Keratinocyte (primary cell): ENCODE results near the gene ANKRD28. TPM values are rescaled to one million over a fixed set of nuclear protein-coding genes. Genes with fewer than 3 reads are reported as not detected.

Source experiments
- DNase-seq: peaks from one replicate; pipeline ENCODE4 v3.0.0-alpha.2; 2011; ENCODE audit warnings: low read depth, missing footprints, low spot score
- FAIRE-seq: peaks from 2 replicates; lab custom pipeline; 2011; peaks lifted over from hg19 to GRCh38; lab: Jason Lieb, UNC
- H2AFZ ChIP-seq: 2 replicates; pipeline ENCODE4 v1.6.0; 2012; ENCODE audit warnings: low read length, control low read depth, inconsistent platforms; ENCODE audit not compliant: control insufficient read depth
- H3K27ac ChIP-seq: 2 replicates; pipeline ENCODE4 v1.5.1; 2011; ENCODE audit warnings: low read length; ENCODE audit not compliant: control insufficient read depth, insufficient read depth
- H3K27me3 ChIP-seq: 3 replicates; pipeline ENCODE4 v1.6.0; 2011; ENCODE audit warnings: low read length; ENCODE audit not compliant: control insufficient read depth, insufficient read depth; ENCODE audit errors: extremely low read depth
- H3K36me3 ChIP-seq, 2 experiments: 2 replicates in 1 of 2; 3 replicates in 1 of 2; pipeline ENCODE4 v1.5.1; 2011; ENCODE audit warnings: low read length in 2 of 2, mild to moderate bottlenecking in 1 of 2; ENCODE audit not compliant: control insufficient read depth in 2 of 2, insufficient read depth in 2 of 2; ENCODE audit errors: extremely low read depth in 1 of 2
- H3K4me1 ChIP-seq: 3 replicates; pipeline ENCODE4 v1.5.1; 2011; ENCODE audit warnings: low read length; ENCODE audit not compliant: control insufficient read depth, insufficient read depth; ENCODE audit errors: extremely low read depth
- H3K4me2 ChIP-seq: 3 replicates; pipeline ENCODE4 v1.6.0; 2011; ENCODE audit warnings: low read depth, low read length; ENCODE audit not compliant: control insufficient read depth, insufficient read depth; ENCODE audit errors: extremely low read depth
- H3K4me3 ChIP-seq, 3 experiments: fragments of 200-600 bp in 1 of 3; sonication (generic) in 1 of 3; 2 replicates in 2 of 3; 3 replicates in 1 of 3; pipeline ENCODE4 v1.5.1; 2011 to 2016; ENCODE audit warnings: low read length in 3 of 3, mild to moderate bottlenecking in 3 of 3, control low read depth in 2 of 3, inconsistent platforms in 1 of 3, low read depth in 1 of 3, mixed read lengths in 1 of 3, mixed run types in 1 of 3, moderate library complexity in 1 of 3; ENCODE audit not compliant: control insufficient read depth in 2 of 3, insufficient read depth in 2 of 3; ENCODE audit errors: extremely low read depth in 1 of 3
- H3K79me2 ChIP-seq: 2 replicates; pipeline ENCODE4 v1.6.0; 2012; ENCODE audit warnings: low read length; ENCODE audit not compliant: control insufficient read depth, insufficient read depth
- H3K9ac ChIP-seq: 3 replicates; pipeline ENCODE4 v1.6.0; 2011; ENCODE audit warnings: low read length; ENCODE audit not compliant: control insufficient read depth, insufficient read depth; ENCODE audit errors: extremely low read depth
- H3K9me1 ChIP-seq: 3 replicates; pipeline ENCODE4 v1.6.0; 2011; ENCODE audit warnings: low read length; ENCODE audit not compliant: control insufficient read depth, insufficient read depth; ENCODE audit errors: extremely low read depth
- H3K9me3 ChIP-seq: 2 replicates; pipeline ENCODE4 v1.5.1; 2012; ENCODE audit warnings: low read depth, low read length; ENCODE audit not compliant: control insufficient read depth
- H4K20me1 ChIP-seq: 3 replicates; pipeline ENCODE4 v1.6.0; 2011; ENCODE audit warnings: low read length; ENCODE audit not compliant: control insufficient read depth, insufficient read depth; ENCODE audit errors: extremely low read depth
- CTCF ChIP-seq, 3 experiments: IDR thresholded peaks in 1 of 3; conservative IDR thresholded peaks in 1 of 3; optimal IDR thresholded peaks in 1 of 3; 2 replicates in 2 of 3; 3 replicates in 1 of 3; pipeline versions ENCODE3 to v1.5.1; 2011; ENCODE audit warnings: low read length in 3 of 3, mild to moderate bottlenecking in 3 of 3, moderate library complexity in 2 of 3, control low read depth in 1 of 3, inconsistent platforms in 1 of 3; ENCODE audit not compliant: insufficient read depth in 2 of 3; ENCODE audit errors: extremely low read depth in 1 of 3
- EZH2 ChIP-seq: IDR thresholded peaks from one replicate; pipeline ENCODE4 v1.6.1; 2012; ENCODE audit warnings: inconsistent platforms, mild to moderate bottlenecking, low read length, moderate library complexity
- dilution Hi-C: fragments of 300-500 bp; cut with MboI; formaldehyde crosslinking; loops from one replicate; pipeline ENCODE4 v1.7.0; 2020; ENCODE audit warnings: low sequenced_read_pairs; ENCODE audit not compliant: extremely low pct_ligation_motif_present
- polyA plus RNA-seq, 5 experiments: library from polyadenylated mRNA; depleted of rRNA in 3 of 5; stranded (reverse) in 3 of 5; stranded (forward) in 1 of 5; unstranded in 1 of 5; fragments of >200 nt; gene quantifications; 1 replicate in 1 of 5; 2 replicates in 3 of 5; 3 replicates in 1 of 5; pipeline versions ENCODE4 v1.2.1 to v1.2.3, GENCODE V29; 2011 to 2012; ENCODE audit warnings: missing spikeins in 2 of 5, low read depth in 1 of 5, low replicate concordance in 1 of 5

Gene ANKRD28
- polyA plus RNA-seq, 1 donor (not counting 4 experiments of a cell fraction or from before 2014, with no cell fraction given) = 32.7 TPM

GRCh38 chr3:15647611-15648167, 150.1 kb downstream of the ANKRD28 start:
- H3K9ac ChIP-seq = peak overlapping the region; percentile 80
- no peaks in the 10 kb centered on the region for H3K9me3 ChIP-seq
- no peak for TF ChIP-seq CTCF (optimal IDR thresholded peaks at IDR 0.05 in 1 of 3, IDR thresholded peaks at IDR 0.05 in 1 of 3, conservative IDR thresholded peaks at IDR 0.05 in 1 of 3; ENCODE audit: extremely low read depth in 1 of 3, insufficient read depth in 2 of 3, low read length in 3 of 3)
- TF ChIP-seq EZH2 = no peak
- peak overlapping the region in 2 of 3 experiments; percentile 59 to 65 for H3K4me3 ChIP-seq
- no peaks in the 10 kb centered on the region for H3K9me1 ChIP-seq
- dilution Hi-C loops = no loop called here
- DNase-seq = no peak
- H3K79me2 ChIP-seq = no peaks in the 10 kb centered on the region
- H4K20me1 ChIP-seq = no peaks in the 10 kb centered on the region
- H2AFZ ChIP-seq = peak overlapping the region; percentile 56
- peak; percentile 87 for FAIRE-seq
- no peaks in the 10 kb centered on the region for H3K36me3 ChIP-seq
- peak overlapping the region; percentile 95 for H3K4me2 ChIP-seq
- no peaks in the 10 kb centered on the region for H3K27me3 ChIP-seq
- peak overlapping the region; percentile 95 for H3K27ac ChIP-seq
- H3K4me1 ChIP-seq = peaks cover 38% of the 10 kb centered on the region

- H3K4me2 ChIP-seq = peak overlapping the region; percentile 95
- dilution Hi-C loops = no loop called here
- no peaks in the 10 kb centered on the region for H3K27me3 ChIP-seq
- H3K27ac ChIP-seq = peak overlapping the region; percentile 95
- DNase-seq (peak; percentile 94), FAIRE-seq (peak; percentile 89)
- H3K4me1 ChIP-seq = peaks cover 38% of the 10 kb centered on the region
- H3K9me1 ChIP-seq = no peaks in the 10 kb centered on the region
- no peaks in the 10 kb centered on the region for H4K20me1 ChIP-seq
- peak overlapping the region; percentile 80 for H3K9ac ChIP-seq
- TF ChIP-seq EZH2 (no peak), CTCF (optimal IDR thresholded peaks at IDR 0.05 in 1 of 3, IDR thresholded peaks at IDR 0.05 in 1 of 3, conservative IDR thresholded peaks at IDR 0.05 in 1 of 3; ENCODE audit: extremely low read depth in 1 of 3, insufficient read depth in 2 of 3, low read length in 3 of 3) (no peak)
- no peaks in the 10 kb centered on the region for H3K79me2 ChIP-seq
- H3K4me3 ChIP-seq = peak overlapping the region in 2 of 3 experiments; percentile 59 to 65
- H2AFZ ChIP-seq = peak overlapping the region; percentile 71
- no peaks in the 10 kb centered on the region for H3K9me3 ChIP-seq
- H3K36me3 ChIP-seq = no peaks in the 10 kb centered on the region
These were observed 150.8 kb downstream of the ANKRD28 start for GRCh38 chr3:15646851-15647511.
